SU-DHL-6 (cell line): ENCODE measurements around the gene EXOC4.

Experiments
- EZH2phosphoT487 ChIP-seq: fragments of 200-600 bp; sonication (generic), shearing (Covaris generic); conservative IDR thresholded peaks from 2 replicates; pipeline ENCODE4 v1.6.1; 2018; ENCODE audit warnings: mild to moderate bottlenecking, antibody characterized with exemption, low read length, moderate library complexity, mixed read lengths
- TF ChIP-seq, protein P1 (sequence below): fragments of 200-600 bp; sonication (generic); IDR thresholded peaks from one replicate; pipeline ENCODE4 v1.5.1; 2017; ENCODE audit warnings: antibody characterized with exemption, mild to moderate bottlenecking, low read length, moderate library complexity; ENCODE audit not compliant: insufficient read depth, poor library complexity, severe bottlenecking

DNA sequence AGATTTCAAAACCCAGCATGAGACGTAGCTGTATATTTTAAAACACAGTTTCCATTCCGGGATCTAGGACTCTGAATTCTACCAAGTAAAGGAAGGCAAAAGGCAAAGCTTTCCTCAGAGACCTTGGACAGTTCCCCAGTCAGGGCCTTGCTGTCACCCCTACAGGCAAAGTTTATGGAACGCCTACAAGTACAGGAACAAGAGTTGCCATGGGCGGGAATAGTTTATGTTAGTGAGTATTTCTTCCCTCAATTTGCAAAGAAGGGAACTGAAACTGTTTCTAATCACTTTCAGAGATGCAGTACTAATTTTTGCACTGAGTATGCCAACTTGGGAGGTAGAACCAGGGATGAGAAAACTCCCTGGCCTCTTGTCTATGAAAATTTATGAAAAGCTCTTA lies 806.1 kb downstream of the EXOC4 start:
- TF ChIP-seq, protein P1, sequence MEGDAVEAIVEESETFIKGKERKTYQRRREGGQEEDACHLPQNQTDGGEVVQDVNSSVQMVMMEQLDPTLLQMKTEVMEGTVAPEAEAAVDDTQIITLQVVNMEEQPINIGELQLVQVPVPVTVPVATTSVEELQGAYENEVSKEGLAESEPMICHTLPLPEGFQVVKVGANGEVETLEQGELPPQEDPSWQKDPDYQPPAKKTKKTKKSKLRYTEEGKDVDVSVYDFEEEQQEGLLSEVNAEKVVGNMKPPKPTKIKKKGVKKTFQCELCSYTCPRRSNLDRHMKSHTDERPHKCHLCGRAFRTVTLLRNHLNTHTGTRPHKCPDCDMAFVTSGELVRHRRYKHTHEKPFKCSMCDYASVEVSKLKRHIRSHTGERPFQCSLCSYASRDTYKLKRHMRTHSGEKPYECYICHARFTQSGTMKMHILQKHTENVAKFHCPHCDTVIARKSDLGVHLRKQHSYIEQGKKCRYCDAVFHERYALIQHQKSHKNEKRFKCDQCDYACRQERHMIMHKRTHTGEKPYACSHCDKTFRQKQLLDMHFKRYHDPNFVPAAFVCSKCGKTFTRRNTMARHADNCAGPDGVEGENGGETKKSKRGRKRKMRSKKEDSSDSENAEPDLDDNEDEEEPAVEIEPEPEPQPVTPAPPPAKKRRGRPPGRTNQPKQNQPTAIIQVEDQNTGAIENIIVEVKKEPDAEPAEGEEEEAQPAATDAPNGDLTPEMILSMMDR, result no peak
- TF ChIP-seq EZH2phosphoT487, result no peak
